C4-2B (cell line): Measurements from ENCODE around the gene STK4.

ENCODE experiments used
- ZFX ChIP-seq: fragments of 450-650 bp; IDR thresholded peaks from 2 replicates; pipeline ENCODE4 v1.6.1; 2017
- TF ChIP-seq, protein P1 (sequence below): fragments of 450-650 bp; conservative IDR thresholded peaks from 2 replicates; pipeline ENCODE4 v1.5.1; 2017; ENCODE audit warnings: mild to moderate bottlenecking

- TF ChIP-seq, protein P1, sequence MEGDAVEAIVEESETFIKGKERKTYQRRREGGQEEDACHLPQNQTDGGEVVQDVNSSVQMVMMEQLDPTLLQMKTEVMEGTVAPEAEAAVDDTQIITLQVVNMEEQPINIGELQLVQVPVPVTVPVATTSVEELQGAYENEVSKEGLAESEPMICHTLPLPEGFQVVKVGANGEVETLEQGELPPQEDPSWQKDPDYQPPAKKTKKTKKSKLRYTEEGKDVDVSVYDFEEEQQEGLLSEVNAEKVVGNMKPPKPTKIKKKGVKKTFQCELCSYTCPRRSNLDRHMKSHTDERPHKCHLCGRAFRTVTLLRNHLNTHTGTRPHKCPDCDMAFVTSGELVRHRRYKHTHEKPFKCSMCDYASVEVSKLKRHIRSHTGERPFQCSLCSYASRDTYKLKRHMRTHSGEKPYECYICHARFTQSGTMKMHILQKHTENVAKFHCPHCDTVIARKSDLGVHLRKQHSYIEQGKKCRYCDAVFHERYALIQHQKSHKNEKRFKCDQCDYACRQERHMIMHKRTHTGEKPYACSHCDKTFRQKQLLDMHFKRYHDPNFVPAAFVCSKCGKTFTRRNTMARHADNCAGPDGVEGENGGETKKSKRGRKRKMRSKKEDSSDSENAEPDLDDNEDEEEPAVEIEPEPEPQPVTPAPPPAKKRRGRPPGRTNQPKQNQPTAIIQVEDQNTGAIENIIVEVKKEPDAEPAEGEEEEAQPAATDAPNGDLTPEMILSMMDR: no peak
- TF ChIP-seq ZFX: no peak
Observed at GRCh38 chr20:44979090-44979621, 12.8 kb downstream of the STK4 start.
